Measurements from ENCODE around the gene CAPN2.

CAPN2 gene

DNA sequence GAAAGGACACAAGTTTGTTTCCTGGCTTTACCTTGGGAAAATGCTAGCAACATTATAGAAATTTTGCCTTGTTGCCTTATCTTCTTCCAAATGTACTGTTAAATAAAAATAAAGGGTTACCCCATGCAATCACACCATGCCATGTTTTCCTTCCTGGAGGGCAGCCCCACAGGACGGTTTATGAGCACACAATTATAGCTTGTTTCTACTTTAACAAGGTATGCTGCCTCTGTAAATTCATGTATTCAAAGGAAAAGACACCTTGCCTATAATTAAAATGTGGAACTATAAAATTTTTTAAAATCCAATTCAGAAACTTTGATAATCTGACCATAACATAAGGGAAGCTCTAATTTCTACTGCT lies 63.4 kb downstream of the CAPN2 start:
- Histone ChIP-seq H3K4me3 (ENCODE audit: insufficient read depth, low read length, poor library complexity, severe bottlenecking) (no peak overlapping the region), H3K9me3 (ENCODE audit: insufficient read depth, low read length) (no peaks in the 10 kb centered on the region), H3K9ac (ENCODE audit: low read length) (no peak overlapping the region), H2AFZ (ENCODE audit: low read depth, low read length, severe bottlenecking) (no peak overlapping the region), H3K79me2 (ENCODE audit: insufficient read depth, low read length) (no peaks in the 10 kb centered on the region), H3K27me3 (ENCODE audit: low read length) (no peaks in the 10 kb centered on the region), H4K20me1 (ENCODE audit: low read depth, low read length) (no peaks in the 10 kb centered on the region), H3K4me2 (ENCODE audit: low read depth, low read length, poor library complexity, severe bottlenecking) (no peak overlapping the region), H3K9me2 (replicated peaks; ENCODE audit: insufficient read depth, low read length) (no peaks in the 10 kb centered on the region), H3K36me3 (ENCODE audit: low read length) (no peaks in the 10 kb centered on the region), H3K27ac (ENCODE audit: low read depth, low read length) (no peak overlapping the region), H3F3A (ENCODE audit: insufficient read depth) (no peaks in the 10 kb centered on the region)
- TF ChIP-seq, protein P1, sequence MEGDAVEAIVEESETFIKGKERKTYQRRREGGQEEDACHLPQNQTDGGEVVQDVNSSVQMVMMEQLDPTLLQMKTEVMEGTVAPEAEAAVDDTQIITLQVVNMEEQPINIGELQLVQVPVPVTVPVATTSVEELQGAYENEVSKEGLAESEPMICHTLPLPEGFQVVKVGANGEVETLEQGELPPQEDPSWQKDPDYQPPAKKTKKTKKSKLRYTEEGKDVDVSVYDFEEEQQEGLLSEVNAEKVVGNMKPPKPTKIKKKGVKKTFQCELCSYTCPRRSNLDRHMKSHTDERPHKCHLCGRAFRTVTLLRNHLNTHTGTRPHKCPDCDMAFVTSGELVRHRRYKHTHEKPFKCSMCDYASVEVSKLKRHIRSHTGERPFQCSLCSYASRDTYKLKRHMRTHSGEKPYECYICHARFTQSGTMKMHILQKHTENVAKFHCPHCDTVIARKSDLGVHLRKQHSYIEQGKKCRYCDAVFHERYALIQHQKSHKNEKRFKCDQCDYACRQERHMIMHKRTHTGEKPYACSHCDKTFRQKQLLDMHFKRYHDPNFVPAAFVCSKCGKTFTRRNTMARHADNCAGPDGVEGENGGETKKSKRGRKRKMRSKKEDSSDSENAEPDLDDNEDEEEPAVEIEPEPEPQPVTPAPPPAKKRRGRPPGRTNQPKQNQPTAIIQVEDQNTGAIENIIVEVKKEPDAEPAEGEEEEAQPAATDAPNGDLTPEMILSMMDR (IDR thresholded peaks at IDR 0.05; ENCODE audit: insufficient read depth, low read length, poor library complexity, severe bottlenecking): no peak

DNA sequence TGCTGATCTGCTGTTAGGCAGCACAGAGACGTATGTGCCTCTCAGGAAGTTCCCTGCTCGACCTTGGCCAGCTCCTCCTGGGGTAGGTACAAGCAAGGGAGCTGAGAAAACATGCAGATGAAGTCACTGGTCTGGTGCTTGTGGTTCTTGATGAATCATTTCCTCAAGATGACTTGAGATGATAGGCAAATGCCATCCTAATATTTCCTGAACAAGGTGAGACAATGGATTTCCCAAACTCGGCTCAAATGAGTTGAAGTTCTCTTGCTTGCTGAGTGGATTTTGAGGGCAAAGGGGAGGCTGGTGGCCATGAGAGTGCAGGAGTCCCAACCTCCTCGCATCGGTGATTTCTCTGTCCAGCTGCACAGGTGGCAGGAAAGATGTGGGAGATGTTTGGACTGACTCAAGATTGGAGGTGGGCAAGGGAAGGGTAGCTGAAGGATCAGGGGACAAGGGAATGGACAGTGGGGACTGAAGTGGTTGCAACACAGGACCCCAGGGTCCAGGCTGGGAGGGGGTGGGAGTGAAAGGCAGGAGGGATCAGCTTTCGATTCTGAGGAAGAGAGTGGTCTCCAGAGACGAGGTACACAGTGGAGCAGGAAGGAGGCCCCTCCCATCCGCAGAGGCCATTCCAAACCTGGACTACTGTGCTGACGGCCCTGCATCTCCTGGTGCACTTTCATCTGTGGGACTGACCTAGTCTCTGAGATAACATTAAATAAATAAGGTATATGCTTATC lies 63.9 kb downstream of the CAPN2 start:
- no peak overlapping the region for H3K9ac ChIP-seq (ENCODE audit: low read length)
- H3F3A ChIP-seq (ENCODE audit: insufficient read depth): no peaks in the 10 kb centered on the region
- no peak overlapping the region for H3K27ac ChIP-seq (ENCODE audit: low read depth, low read length)
- H3K4me3 ChIP-seq (ENCODE audit: insufficient read depth, low read length, poor library complexity, severe bottlenecking): no peak overlapping the region
- H3K4me2 ChIP-seq (ENCODE audit: low read depth, low read length, poor library complexity, severe bottlenecking): no peak overlapping the region
- H3K36me3 ChIP-seq (ENCODE audit: low read length): no peaks in the 10 kb centered on the region
- no peaks in the 10 kb centered on the region for H3K27me3 ChIP-seq (ENCODE audit: low read length)
- no peaks in the 10 kb centered on the region for H3K9me2 ChIP-seq (replicated peaks; ENCODE audit: insufficient read depth, low read length)
- no peak overlapping the region for H2AFZ ChIP-seq (ENCODE audit: low read depth, low read length, severe bottlenecking)
- H3K9me3 ChIP-seq (ENCODE audit: insufficient read depth, low read length): no peaks in the 10 kb centered on the region
- TF ChIP-seq, protein P1 (IDR thresholded peaks at IDR 0.05; ENCODE audit: insufficient read depth, low read length, poor library complexity, severe bottlenecking): no peak
- TF ChIP-seq EZH2phosphoT487 (conservative IDR thresholded peaks at IDR 0.05; ENCODE audit: low read length): no peak
- no peaks in the 10 kb centered on the region for H4K20me1 ChIP-seq (ENCODE audit: low read depth, low read length)
- H3K79me2 ChIP-seq (ENCODE audit: insufficient read depth, low read length): no peaks in the 10 kb centered on the region

DNA sequence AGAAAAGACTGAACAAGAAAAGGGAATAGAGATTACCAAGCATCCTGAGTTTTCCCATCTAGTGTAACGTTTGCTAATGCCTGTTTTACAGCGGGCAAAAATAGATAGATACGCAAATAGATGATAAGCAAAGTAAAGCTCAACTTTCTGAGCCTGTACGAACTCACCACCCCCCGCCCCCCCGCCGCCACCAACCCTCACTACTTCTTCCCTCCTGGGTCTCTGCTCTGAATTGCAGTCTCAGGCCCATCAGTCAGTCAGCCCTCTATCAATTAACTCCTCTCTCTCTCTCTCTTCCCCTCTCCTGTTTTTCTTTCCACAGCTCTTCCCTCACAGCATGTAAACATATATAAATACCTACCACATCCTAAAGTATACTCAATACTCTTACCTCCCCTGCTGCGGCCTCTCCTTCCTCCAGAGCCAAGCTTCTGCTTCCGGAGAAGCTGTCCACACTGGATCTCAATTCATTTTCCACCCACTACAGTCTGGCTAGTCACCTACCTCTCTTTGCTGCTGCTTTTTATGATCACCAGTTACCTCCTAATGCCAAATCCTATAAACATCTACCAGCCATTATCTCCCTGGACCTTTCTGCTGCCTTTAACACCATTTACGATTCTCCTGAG lies 64.6 kb downstream of the CAPN2 start:
- no peaks in the 10 kb centered on the region for H3K9me2 ChIP-seq (replicated peaks; ENCODE audit: insufficient read depth, low read length)
- no peak overlapping the region for H3K4me2 ChIP-seq (ENCODE audit: low read depth, low read length, poor library complexity, severe bottlenecking)
- no peak overlapping the region for H3K4me3 ChIP-seq (ENCODE audit: insufficient read depth, low read length, poor library complexity, severe bottlenecking)
- H4K20me1 ChIP-seq (ENCODE audit: low read depth, low read length): no peaks in the 10 kb centered on the region
- TF ChIP-seq, protein P1 (IDR thresholded peaks at IDR 0.05; ENCODE audit: insufficient read depth, low read length, poor library complexity, severe bottlenecking): no peak
- TF ChIP-seq EZH2phosphoT487 (conservative IDR thresholded peaks at IDR 0.05; ENCODE audit: low read length): no peak
- no peaks in the 10 kb centered on the region for H3K79me2 ChIP-seq (ENCODE audit: insufficient read depth, low read length)
- no peaks in the 10 kb centered on the region for H3K27me3 ChIP-seq (ENCODE audit: low read length)
- no peak overlapping the region for H2AFZ ChIP-seq (ENCODE audit: low read depth, low read length, severe bottlenecking)
- no peaks in the 10 kb centered on the region for H3F3A ChIP-seq (ENCODE audit: insufficient read depth)
- H3K9ac ChIP-seq (ENCODE audit: low read length): no peak overlapping the region
- H3K9me3 ChIP-seq (ENCODE audit: insufficient read depth, low read length): no peaks in the 10 kb centered on the region
- H3K36me3 ChIP-seq (ENCODE audit: low read length): no peaks in the 10 kb centered on the region
- H3K27ac ChIP-seq (ENCODE audit: low read depth, low read length): no peak overlapping the region

All from SU-DHL-6 (cell line).